HepG2 (cell line): ENCODE data around the gene ZSWIM7. TPM values are rescaled to one million over a fixed set of nuclear protein-coding genes. Genes with fewer than 3 reads are reported as not detected.

ENCODE experiments used
- CENPT ChIP-seq: sonication (generic); formaldehyde crosslinking; IDR thresholded peaks from 2 replicates; pipeline ENCODE4 v1.8.0; 2022; ENCODE audit warnings: low read depth, mild to moderate bottlenecking, moderate library complexity, missing genetic modification reagents
- ELK4 ChIP-seq: sonication (generic); formaldehyde crosslinking; IDR thresholded peaks from 2 replicates; pipeline ENCODE4 v1.9.0; 2021; ENCODE audit warnings: missing genetic modification reagents, borderline replicate concordance
- EP300 ChIP-seq, 3 experiments: sonication (generic) in 1 of 3; formaldehyde crosslinking in 1 of 3; IDR thresholded peaks; 2 replicates each; pipeline versions ENCODE4 v1.5.1 to v1.6.1; 2011 to 2020; ENCODE audit warnings: low read depth in 2 of 3, low read length in 2 of 3, borderline replicate concordance in 1 of 3, improper control_type of control experiment in 1 of 3, mild to moderate bottlenecking in 1 of 3, missing genetic modification reagents in 1 of 3, moderate library complexity in 1 of 3
- FOXO4 ChIP-seq: sonication (generic); formaldehyde crosslinking; conservative IDR thresholded peaks from 2 replicates; pipeline ENCODE4 v1.8.1; 2023; ENCODE audit warnings: missing genetic modification reagents
- IRX3 ChIP-seq: sonication (generic); formaldehyde crosslinking; IDR thresholded peaks from 2 replicates; pipeline ENCODE4 v1.8.1; 2023; ENCODE audit warnings: mild to moderate bottlenecking, low read depth, missing genetic modification reagents, borderline replicate concordance
- KDM5A ChIP-seq: fragments of 200-600 bp; sonication (generic); IDR thresholded peaks from 2 replicates; pipeline ENCODE4 v1.7.0; 2018; ENCODE audit warnings: antibody characterized with exemption, mild to moderate bottlenecking, low read length, borderline replicate concordance
- MED1 ChIP-seq: sonication (generic); formaldehyde crosslinking; IDR thresholded peaks from 2 replicates; pipeline ENCODE4 v1.4.0; 2020; ENCODE audit warnings: missing genetic modification reagents
- NFYB ChIP-seq: sonication (generic); formaldehyde crosslinking; IDR thresholded peaks from 2 replicates; pipeline ENCODE4 v1.4.0; 2020; ENCODE audit warnings: missing genetic modification reagents
- NPAS2 ChIP-seq: sonication (generic); formaldehyde crosslinking; IDR thresholded peaks from 2 replicates; pipeline ENCODE4 v1.8.0; 2022; ENCODE audit warnings: mild to moderate bottlenecking, missing genetic modification reagents, borderline replicate concordance
- RARA ChIP-seq: IDR thresholded peaks from 2 replicates; pipeline ENCODE4 v1.6.1; 2016; ENCODE audit warnings: missing genetic modification reagents, missing compliant biosample characterization
- SAP130 ChIP-seq: IDR thresholded peaks from 2 replicates; pipeline ENCODE4 v1.6.1; 2016; ENCODE audit warnings: low read depth
- TAF1 ChIP-seq: sonication (generic); formaldehyde crosslinking; IDR thresholded peaks from 2 replicates; pipeline ENCODE4 v1.4.0; 2020; ENCODE audit warnings: missing genetic modification reagents
- TERF1 ChIP-seq: sonication (generic); formaldehyde crosslinking; IDR thresholded peaks from 2 replicates; pipeline ENCODE4 v1.8.0; 2022; ENCODE audit warnings: mild to moderate bottlenecking, missing genetic modification reagents, moderate library complexity
- TOPORS ChIP-seq: sonication (generic); formaldehyde crosslinking; IDR thresholded peaks from 2 replicates; pipeline ENCODE4 v1.8.0; 2023; ENCODE audit warnings: mild to moderate bottlenecking, missing genetic modification reagents
- ZFX ChIP-seq: sonication (generic); formaldehyde crosslinking; IDR thresholded peaks from 2 replicates; pipeline ENCODE4 v1.4.0; 2020; ENCODE audit warnings: mild to moderate bottlenecking, low read depth, missing genetic modification reagents, moderate library complexity
- ZNF24 ChIP-seq: fragments of 450-650 bp; IDR thresholded peaks from 2 replicates; pipeline ENCODE4 v1.6.1; 2017; ENCODE audit warnings: antibody characterized with exemption, mild to moderate bottlenecking
- ZNF253 ChIP-seq: sonication (generic); formaldehyde crosslinking; IDR thresholded peaks from 2 replicates; pipeline ENCODE4 v1.8.0; 2022; ENCODE audit warnings: mild to moderate bottlenecking, missing genetic modification reagents, borderline replicate concordance
- ZNF546 ChIP-seq: sonication (generic); formaldehyde crosslinking; conservative IDR thresholded peaks from 2 replicates; pipeline ENCODE4 v1.8.1; 2023; ENCODE audit warnings: mild to moderate bottlenecking, missing genetic modification reagents
- ZNF563 ChIP-seq: sonication (generic); formaldehyde crosslinking; IDR thresholded peaks from 2 replicates; pipeline ENCODE4 v1.8.0; 2022; ENCODE audit warnings: mild to moderate bottlenecking, moderate library complexity, missing genetic modification reagents
- ZNF776 ChIP-seq: sonication (generic); formaldehyde crosslinking; IDR thresholded peaks from 2 replicates; pipeline ENCODE4 v1.4.0; 2020; ENCODE audit warnings: mild to moderate bottlenecking, missing genetic modification reagents
- polyA plus RNA-seq, 8 experiments: library from polyadenylated mRNA; depleted of rRNA in 3 of 8; stranded (reverse) in 7 of 8; unstranded in 1 of 8; fragments of >200 nt; fragmentation: Illumina TruSeq in 4 of 8; extraction: Trizol in 4 of 8; gene quantifications; 2 replicates each; pipeline versions ENCODE4 v1.2.1 to v1.2.3, GENCODE V29; 2011 to 2016; ENCODE audit warnings: low read depth in 4 of 8, missing spikeins in 1 of 8, mixed read lengths in 1 of 8; ENCODE audit not compliant: insufficient read depth in 1 of 8
- total RNA-seq, 5 experiments: library from RNA; depleted of rRNA; stranded (reverse); fragments of >200 nt; fragmentation: Illumina TruSeq; extraction: Trizol; gene quantifications; 2 replicates each; pipeline ENCODE4 v1.2.3, GENCODE V29; 2016; ENCODE audit warnings: low read depth in 1 of 5
- TF ChIP-seq, protein P1 (sequence below): sonication (generic); formaldehyde crosslinking; IDR thresholded peaks from 2 replicates; pipeline ENCODE4 v1.8.1; 2023; ENCODE audit warnings: mild to moderate bottlenecking, moderate library complexity, missing genetic modification reagents
- TF ChIP-seq, protein P2 (sequence below): sonication (generic); formaldehyde crosslinking; IDR thresholded peaks from 2 replicates; pipeline ENCODE4 v1.5.1; 2020; ENCODE audit warnings: missing genetic modification reagents, mild to moderate bottlenecking, borderline replicate concordance

Gene ZSWIM7
- total and polyA plus RNA-seq, 2 of the 13 experiments (the other 11 are each of a cell fraction or from before 2014, with no cell fraction given), result 13.1 to 28.1 TPM

GRCh38 chr17:15944759-15945526 is 54.6 kb downstream of the ZSWIM7 start, which contains the start of gene ADORA2B (continued):
- TF ChIP-seq TERF1 (CRISPR knock-in tag) (peak; percentile 26), TOPORS (CRISPR knock-in tag) (no peak), CENPT (CRISPR knock-in tag) (0 out of 2 replicates have a peak, but pooled peaks have one; percentile 88), SAP130 (CRISPR knock-in tag) (peak; percentile 77), FOXO4 (CRISPR knock-in tag) (no peak), EP300 (IDR thresholded peaks at IDR 0.05; ENCODE audit: low read depth in 2 of 2, low read length in 2 of 2) (no peak), EP300 (CRISPR knock-in tag; IDR thresholded peaks at IDR 0.05; ENCODE audit: borderline replicate concordance) (no peak), ZNF563 (CRISPR knock-in tag) (peak; percentile 93), TAF1 (CRISPR knock-in tag) (peak; percentile 74; the same call in 1 of the 2 replicates), NFYB (CRISPR knock-in tag) (peak; percentile 55; the same call in 1 of the 2 replicates), IRX3 (CRISPR knock-in tag) (no peak; the same call in 1 of the 2 replicates), RARA (CRISPR knock-in tag) (no peak), ZNF24 (no peak), ZFX (CRISPR knock-in tag) (peak; percentile 55), ELK4 (no peak), ZNF546 (CRISPR knock-in tag) (peak; percentile 83; the same call in 1 of the 2 replicates), ZNF253 (CRISPR knock-in tag) (no peak), ZNF776 (peak; percentile 97), MED1 (CRISPR knock-in tag) (no peak), NPAS2 (CRISPR knock-in tag) (no peak), KDM5A (no peak)
- TF ChIP-seq, protein P1, sequence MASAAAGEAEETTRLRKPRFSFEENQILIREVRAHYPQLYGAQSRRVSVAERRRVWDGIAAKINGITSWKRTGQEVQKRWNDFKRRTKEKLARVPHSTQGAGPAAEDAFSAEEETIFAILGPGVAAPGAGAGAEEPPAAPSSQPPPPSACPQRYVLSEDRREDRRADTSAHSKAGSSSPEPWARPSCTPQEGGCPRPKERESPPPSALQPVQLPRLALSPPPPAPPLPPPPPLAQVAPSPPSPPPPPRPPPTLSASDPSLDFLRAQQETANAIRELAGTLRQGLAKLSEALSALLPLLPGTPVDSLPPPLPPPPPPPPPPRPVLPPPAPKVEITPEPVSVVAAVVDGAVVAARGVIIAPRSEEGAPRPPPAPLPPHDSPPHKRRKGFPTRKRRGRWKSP (CRISPR knock-in tag), result peak; percentile 87
- TF ChIP-seq, protein P2, sequence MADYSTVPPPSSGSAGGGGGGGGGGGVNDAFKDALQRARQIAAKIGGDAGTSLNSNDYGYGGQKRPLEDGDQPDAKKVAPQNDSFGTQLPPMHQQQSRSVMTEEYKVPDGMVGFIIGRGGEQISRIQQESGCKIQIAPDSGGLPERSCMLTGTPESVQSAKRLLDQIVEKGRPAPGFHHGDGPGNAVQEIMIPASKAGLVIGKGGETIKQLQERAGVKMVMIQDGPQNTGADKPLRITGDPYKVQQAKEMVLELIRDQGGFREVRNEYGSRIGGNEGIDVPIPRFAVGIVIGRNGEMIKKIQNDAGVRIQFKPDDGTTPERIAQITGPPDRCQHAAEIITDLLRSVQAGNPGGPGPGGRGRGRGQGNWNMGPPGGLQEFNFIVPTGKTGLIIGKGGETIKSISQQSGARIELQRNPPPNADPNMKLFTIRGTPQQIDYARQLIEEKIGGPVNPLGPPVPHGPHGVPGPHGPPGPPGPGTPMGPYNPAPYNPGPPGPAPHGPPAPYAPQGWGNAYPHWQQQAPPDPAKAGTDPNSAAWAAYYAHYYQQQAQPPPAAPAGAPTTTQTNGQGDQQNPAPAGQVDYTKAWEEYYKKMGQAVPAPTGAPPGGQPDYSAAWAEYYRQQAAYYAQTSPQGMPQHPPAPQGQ, result no peak
